NT2/D1 (cell line): ENCODE data around the gene SLA2.
"Not testable (repeated sequence)": the region's sequence is repeated elsewhere in the genome, so short reads cannot be mapped to it uniquely, and the experiment has no call there.

Source experiments
- DNase-seq: peaks from one replicate; pipeline ENCODE4 v3.0.0-alpha.2; 2011; ENCODE audit warnings: low read depth, low spot score
- H3K27me3 ChIP-seq: 2 replicates; pipeline ENCODE4 v1.6.0; 2011; ENCODE audit warnings: mild to moderate bottlenecking; ENCODE audit not compliant: insufficient read length, insufficient read depth
- H3K36me3 ChIP-seq: 2 replicates; pipeline ENCODE4 v1.6.1; 2011; ENCODE audit warnings: mild to moderate bottlenecking, low read length, mixed read lengths; ENCODE audit not compliant: insufficient read depth, insufficient read length
- H3K4me1 ChIP-seq: 2 replicates; pipeline ENCODE4 v1.5.1; 2011; ENCODE audit not compliant: insufficient read depth, insufficient read length
- H3K4me3 ChIP-seq: 2 replicates; pipeline ENCODE4 v1.5.1; 2011; ENCODE audit warnings: low read depth; ENCODE audit not compliant: insufficient read length
- H3K9ac ChIP-seq: 2 replicates; pipeline ENCODE4 v1.6.0; 2011; ENCODE audit warnings: low read depth; ENCODE audit not compliant: insufficient read length
- H3K9me3 ChIP-seq: 2 replicates; pipeline ENCODE4 v1.5.1; 2011; ENCODE audit warnings: mild to moderate bottlenecking, low read length; ENCODE audit not compliant: insufficient read depth
- SUZ12 ChIP-seq: IDR thresholded peaks from 2 replicates; pipeline ENCODE4 v1.6.1; 2011; ENCODE audit not compliant: insufficient read length, insufficient read depth; ENCODE audit errors: extremely low read depth
- YY1 ChIP-seq: IDR thresholded peaks from 2 replicates; pipeline ENCODE4 v1.6.1; 2011; ENCODE audit not compliant: insufficient read length, insufficient read depth
- ZNF274 ChIP-seq: IDR thresholded peaks from 2 replicates; pipeline ENCODE4 v1.6.1; 2011; ENCODE audit warnings: mild to moderate bottlenecking, low read depth, low read length

SLA2 gene, protein sequence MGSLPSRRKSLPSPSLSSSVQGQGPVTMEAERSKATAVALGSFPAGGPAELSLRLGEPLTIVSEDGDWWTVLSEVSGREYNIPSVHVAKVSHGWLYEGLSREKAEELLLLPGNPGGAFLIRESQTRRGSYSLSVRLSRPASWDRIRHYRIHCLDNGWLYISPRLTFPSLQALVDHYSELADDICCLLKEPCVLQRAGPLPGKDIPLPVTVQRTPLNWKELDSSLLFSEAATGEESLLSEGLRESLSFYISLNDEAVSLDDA

DNA sequence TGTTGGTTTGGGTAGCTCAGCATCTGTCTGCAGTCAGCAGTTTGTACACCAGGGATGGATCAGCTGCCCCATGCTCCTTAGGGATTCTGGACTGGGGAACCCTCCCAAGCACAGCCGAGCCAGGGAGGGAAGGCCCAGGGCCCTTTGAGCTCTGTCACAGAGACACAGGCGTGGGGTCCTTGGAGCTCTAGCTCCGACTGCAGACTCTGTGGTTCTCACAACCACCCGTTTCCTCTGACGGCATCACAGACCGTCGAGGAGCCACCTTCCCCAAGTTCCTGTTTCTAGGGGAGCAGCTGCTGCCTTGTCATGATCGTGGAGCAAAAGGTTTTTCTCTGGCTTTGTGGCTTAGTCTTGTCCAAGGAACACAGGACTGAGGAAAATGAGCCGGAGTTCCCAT is at the start of gene SLA2:
Gene SLA2, minus strand, starts transcription at position 199 of the 400 bp plus-strand sequence. CDS start 4,861 bp downstream, outside the sequence.
- no peak for DNase-seq
- H3K4me1 ChIP-seq: peaks cover 23% of the 10 kb centered on the region

GRCh38 chr20:36695467-36695866 is 49.5 kb upstream of the SLA2 start:
- H3K27me3 ChIP-seq, H3K9ac ChIP-seq, DNase-seq, H3K4me3 ChIP-seq, H3K36me3 ChIP-seq, H3K4me1 ChIP-seq: not testable (repeated sequence)
- peaks cover 12% of the 10 kb centered on the region; the same call in 1 of the 2 replicates for H3K9me3 ChIP-seq

More for the DNA sequence above, at the start of gene SLA2:
- Histone ChIP-seq H3K36me3 (no peaks in the 10 kb centered on the region), H3K4me3 (no peak within 1 kb of the TSS), H3K9me3 (no peaks in the 10 kb centered on the region), H3K9ac (no peak within 1 kb of the TSS), H3K27me3 (no peaks in the 10 kb centered on the region)
- TF ChIP-seq SUZ12: no peak
- TF ChIP-seq ZNF274: no peak

DNA sequence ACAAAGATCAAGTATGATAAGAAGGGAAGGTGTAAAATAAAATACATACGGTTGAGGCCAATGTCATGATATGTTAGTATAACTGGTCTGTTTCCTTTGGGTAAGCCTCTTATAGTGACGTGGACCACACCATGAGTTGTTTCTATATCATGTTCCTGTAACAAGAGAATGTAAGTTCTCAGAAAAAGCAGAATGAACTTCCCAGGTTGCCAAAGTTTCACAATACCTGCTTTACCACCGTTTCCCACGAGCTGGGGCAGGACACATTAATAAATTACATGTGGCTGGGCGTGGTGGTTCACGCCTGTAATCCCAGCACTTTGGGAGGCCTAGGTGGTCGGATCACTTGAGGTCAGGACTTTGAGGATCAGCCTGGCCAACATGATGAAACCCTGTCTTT is 42.6 kb upstream of the SLA2 start:
- peaks cover 9% of the 10 kb centered on the region for H3K36me3 ChIP-seq
- no peak for DNase-seq
- no peak overlapping the region for H3K4me3 ChIP-seq
- TF ChIP-seq ZNF274: no peak
- no peak for TF ChIP-seq SUZ12
- no peak for TF ChIP-seq YY1
- H3K27me3 ChIP-seq: no peaks in the 10 kb centered on the region
- no peaks in the 10 kb centered on the region for H3K9me3 ChIP-seq
- H3K9ac ChIP-seq: no peak overlapping the region
- H3K4me1 ChIP-seq: no peaks in the 10 kb centered on the region

DNA sequence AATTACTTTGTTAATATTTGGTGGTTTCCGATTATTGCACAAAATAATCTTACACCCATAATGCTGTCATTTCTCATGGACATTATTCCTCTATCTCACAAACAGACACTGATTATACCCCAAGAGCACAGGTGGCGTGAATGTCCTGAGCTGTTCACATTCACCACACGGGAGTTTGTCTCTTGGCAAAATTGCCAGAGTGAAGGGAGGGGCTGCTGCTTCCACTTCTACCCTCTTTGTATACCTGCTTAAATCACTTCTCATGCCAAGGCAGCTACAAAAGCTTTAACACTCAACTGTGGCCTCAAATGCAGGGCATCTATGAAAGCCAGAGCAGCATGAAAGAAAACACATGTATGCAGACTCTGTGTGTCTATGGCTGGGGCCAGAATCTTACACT is 41.9 kb upstream of the SLA2 start:
- Histone ChIP-seq H3K4me1 (no peaks in the 10 kb centered on the region), H3K27me3 (no peaks in the 10 kb centered on the region), H3K36me3 (peaks cover 9% of the 10 kb centered on the region), H3K9me3 (no peaks in the 10 kb centered on the region), H3K9ac (no peak overlapping the region), H3K4me3 (no peak overlapping the region)
- TF ChIP-seq YY1 (no peak), SUZ12 (no peak), ZNF274 (no peak)
- no peak for DNase-seq

DNA sequence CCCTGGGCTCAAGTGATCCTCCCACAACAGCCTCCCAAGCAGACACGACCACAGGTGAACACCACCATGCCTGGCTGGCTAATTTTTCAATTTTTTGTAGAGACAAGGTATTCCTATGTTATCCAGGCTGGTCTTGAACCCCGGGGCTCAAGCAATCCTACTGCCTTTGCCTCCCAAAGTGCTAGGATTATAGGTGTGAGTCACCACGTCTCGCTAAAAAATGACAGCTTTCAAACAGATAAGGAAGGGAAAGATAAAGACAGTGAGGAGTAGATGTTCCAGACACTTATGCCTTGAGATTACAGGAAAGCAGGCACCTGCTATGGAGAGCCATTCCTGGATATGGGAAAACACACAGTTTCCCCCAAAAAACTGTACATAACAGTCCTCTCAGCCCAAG is 40.9 kb upstream of the SLA2 start:
- no peak overlapping the region for H3K4me3 ChIP-seq
- H3K4me1 ChIP-seq: no peaks in the 10 kb centered on the region
- TF ChIP-seq ZNF274 (no peak), SUZ12 (no peak), YY1 (no peak)
- H3K27me3 ChIP-seq: no peaks in the 10 kb centered on the region
- H3K9ac ChIP-seq: no peak overlapping the region
- peaks cover 14% of the 10 kb centered on the region for H3K36me3 ChIP-seq
- no peak for DNase-seq
- no peaks in the 10 kb centered on the region for H3K9me3 ChIP-seq

- DNase-seq: no peak
- H3K4me3 ChIP-seq: no peak overlapping the region
- H3K36me3 ChIP-seq: peaks cover 14% of the 10 kb centered on the region
- H3K27me3 ChIP-seq: no peaks in the 10 kb centered on the region
- H3K9me3 ChIP-seq: no peaks in the 10 kb centered on the region
- no peak overlapping the region for H3K9ac ChIP-seq
- TF ChIP-seq SUZ12 (no peak), ZNF274 (no peak), YY1 (no peak)
- H3K4me1 ChIP-seq: no peaks in the 10 kb centered on the region
Observed at GRCh38 chr20:36686504-36686903, 40.5 kb upstream of the SLA2 start.

- Histone ChIP-seq H3K4me3 (no peak overlapping the region), H3K9me3 (no peaks in the 10 kb centered on the region), H3K27me3 (no peaks in the 10 kb centered on the region), H3K9ac (no peak overlapping the region), H3K36me3 (peaks cover 14% of the 10 kb centered on the region), H3K4me1 (no peaks in the 10 kb centered on the region)
- TF ChIP-seq ZNF274 (no peak), SUZ12 (no peak), YY1 (no peak)
- no peak for DNase-seq
Observed at GRCh38 chr20:36684747-36685146, 38.8 kb upstream of the SLA2 start.
